Activated CD4-positive, alpha-beta T cell treated with anti-CD3 and anti-CD28 coated beads, Interleukin-2, amount 50 U/mL, for 1 hour (primary cell): Measurements from ENCODE around the gene HDGFL2.
"Not testable (repeated sequence)": the region's sequence is repeated elsewhere in the genome, so short reads cannot be mapped to it uniquely, and the experiment has no call there.

Experiments used
- DNase-seq: peaks from one replicate; pipeline ENCODE4 v3.0.0-alpha.2; 2020

Gene HDGFL2

GRCh38 chr19:4536798-4537197 is 64.7 kb downstream of the HDGFL2 start:
- no peak for DNase-seq

GRCh38 chr19:4537953-4538600 is 66.0 kb downstream of the HDGFL2 start:
- DNase-seq = no peak

- DNase-seq = no peak
Observed at GRCh38 chr19:4538601-4538954, 66.5 kb downstream of the HDGFL2 start.

GRCh38 chr19:4539169-4539692 is 67.1 kb downstream of the HDGFL2 start:
- DNase-seq = no peak

GRCh38 chr19:4539693-4540581 is 67.8 kb downstream of the HDGFL2 start, which contains the start of gene LRG1:
TSS of gene LRG1 (minus strand) at chr19:4540036. CDS start at chr19:4540013, 23 bp downstream.
- no peak for DNase-seq

GRCh38 chr19:4541114-4541805 is 69.2 kb downstream of the HDGFL2 start:
- no peak for DNase-seq

- not testable (repeated sequence) for DNase-seq
Observed at GRCh38 chr19:4541806-4542145, 69.7 kb downstream of the HDGFL2 start.

- DNase-seq = no peak
Observed at GRCh38 chr19:4542896-4543841, 71.1 kb downstream of the HDGFL2 start.

- no peak for DNase-seq
Observed at GRCh38 chr19:4543842-4544647, 71.9 kb downstream of the HDGFL2 start.

- no peak for DNase-seq
Observed at GRCh38 chr19:4547303-4548237, 75.5 kb downstream of the HDGFL2 start.

- no peak for DNase-seq
Observed at GRCh38 chr19:4548238-4548584, 76.1 kb downstream of the HDGFL2 start.

- no peak for DNase-seq
Observed at GRCh38 chr19:4550018-4550417, 77.9 kb downstream of the HDGFL2 start.

GRCh38 chr19:4550479-4551050 is 78.5 kb downstream of the HDGFL2 start:
- no peak for DNase-seq
